WTC11 (cell line): Measurements from ENCODE around the gene DGLUCY.

Source experiments
- ATF1 ChIP-seq: sonication (generic); formaldehyde crosslinking; IDR thresholded peaks from 2 replicates; pipeline ENCODE4 v1.8.1; 2023; ENCODE audit warnings: mild to moderate bottlenecking, moderate library complexity, missing genetic modification reagents
- ATF2 ChIP-seq: sonication (generic); formaldehyde crosslinking; IDR thresholded peaks from 2 replicates; pipeline ENCODE4 v1.8.1; 2022; ENCODE audit warnings: low read depth, missing genetic modification reagents, borderline replicate concordance
- E2F4 ChIP-seq: sonication (generic); formaldehyde crosslinking; IDR thresholded peaks from 2 replicates; pipeline ENCODE4 v1.8.1; 2022; ENCODE audit warnings: low read depth, mild to moderate bottlenecking, moderate library complexity, missing genetic modification reagents, borderline replicate concordance
- NFYB ChIP-seq: sonication (generic); formaldehyde crosslinking; conservative IDR thresholded peaks from 2 replicates; pipeline ENCODE4 v1.8.0; 2022; ENCODE audit warnings: low read depth, missing genetic modification reagents
- SMAD4 ChIP-seq: sonication (generic); formaldehyde crosslinking; IDR thresholded peaks from 2 replicates; pipeline ENCODE4 v1.8.0; 2022; ENCODE audit warnings: mild to moderate bottlenecking, missing genetic modification reagents
- SP1 ChIP-seq: sonication (generic); formaldehyde crosslinking; conservative IDR thresholded peaks from 2 replicates; pipeline ENCODE4 v1.8.1; 2022; ENCODE audit warnings: missing genetic modification reagents

GRCh38 chr14:91185721-91186120 is 71.8 kb downstream of the DGLUCY start:
- TF ChIP-seq E2F4 (CRISPR knock-in tag) (no peak), SMAD4 (CRISPR knock-in tag) (no peak), ATF1 (CRISPR knock-in tag) (no peak), SP1 (no peak), ATF2 (CRISPR knock-in tag) (no peak), NFYB (CRISPR knock-in tag) (no peak)
